ENCODE results near the gene KERA.
"Not testable (repeated sequence)": the region's sequence is repeated elsewhere in the genome, so short reads cannot be mapped to it uniquely, and the experiment has no call there.

KERA gene

GRCh38 chr12:91057368-91058165 lies at the start of gene KERA:
TSS of gene KERA (minus strand) at chr12:91058024. CDS start at chr12:91056281, 1,743 bp downstream.
- DNase-seq (ENCODE audit: low read depth): no peak

GRCh38 chr12:91106283-91106682 lies 48.5 kb upstream of the KERA start:
- no peak for DNase-seq (ENCODE audit: low read depth)

- DNase-seq (ENCODE audit: low read depth): no peak
These were observed 48.0 kb upstream of the KERA start for GRCh38 chr12:91105807-91106206.

GRCh38 chr12:91104812-91105466 lies 47.1 kb upstream of the KERA start:
- DNase-seq (ENCODE audit: low read depth): no peak

- DNase-seq (ENCODE audit: low read depth): no peak
These were observed 45.8 kb upstream of the KERA start for GRCh38 chr12:91103624-91104023.

GRCh38 chr12:91103101-91103500 lies 45.3 kb upstream of the KERA start:
- no peak for DNase-seq (ENCODE audit: low read depth)

GRCh38 chr12:91100906-91101305 lies 43.1 kb upstream of the KERA start:
- no peak for DNase-seq (ENCODE audit: low read depth)

- no peak for DNase-seq (ENCODE audit: low read depth)
These were observed 42.0 kb upstream of the KERA start for GRCh38 chr12:91099836-91100235.

- no peak for DNase-seq (ENCODE audit: low read depth)
These were observed 41.5 kb upstream of the KERA start for GRCh38 chr12:91099341-91099740.

GRCh38 chr12:91098941-91099340 lies 41.1 kb upstream of the KERA start:
- peak; percentile 72 for DNase-seq (ENCODE audit: low read depth)

- DNase-seq (ENCODE audit: low read depth): no peak
These were observed 40.6 kb upstream of the KERA start for GRCh38 chr12:91098461-91098860.

- DNase-seq (ENCODE audit: low read depth): no peak
These were observed 37.1 kb upstream of the KERA start for GRCh38 chr12:91094957-91095356.

- DNase-seq (ENCODE audit: low read depth): no peak
These were observed 36.3 kb upstream of the KERA start for GRCh38 chr12:91094032-91094662.

- DNase-seq (ENCODE audit: low read depth): no peak
These were observed 35.5 kb upstream of the KERA start for GRCh38 chr12:91093341-91093740.

GRCh38 chr12:91091916-91092715 lies 34.3 kb upstream of the KERA start:
- DNase-seq (ENCODE audit: low read depth): no peak

GRCh38 chr12:91089953-91090352 lies 32.1 kb upstream of the KERA start:
- not testable (repeated sequence) for DNase-seq (ENCODE audit: low read depth)

GRCh38 chr12:91080041-91080440 lies 22.2 kb upstream of the KERA start:
- no peak for DNase-seq (ENCODE audit: low read depth)

- no peak for DNase-seq (ENCODE audit: low read depth)
These were observed 20.7 kb upstream of the KERA start for GRCh38 chr12:91078501-91078900.

- no peak for DNase-seq (ENCODE audit: low read depth)
These were observed 19.6 kb upstream of the KERA start for GRCh38 chr12:91077228-91077954.

- no peak for DNase-seq (ENCODE audit: low read depth)
These were observed 17.0 kb upstream of the KERA start for GRCh38 chr12:91074851-91075250.

- no peak for DNase-seq (ENCODE audit: low read depth)
These were observed 16.4 kb upstream of the KERA start for GRCh38 chr12:91074154-91074709.

Measured in HS-27A (cell line).